Panc1 (cell line): ENCODE data around the gene ASB7. TPM values are rescaled to one million over a fixed set of nuclear protein-coding genes. Genes with fewer than 3 reads are reported as not detected.

Experiments used
- ATAC-seq: fragments of 200-7000 bp; cut with Tn5 transposase; 2 replicates; pipeline ENCODE4 v1.9.1; 2020; ENCODE audit warnings: mild to moderate bottlenecking, moderate library complexity
- BruUV-seq: library from RNA; stranded (reverse); fragments of 400-500 nt; replicated peaks from 2 replicates; lab custom pipeline; 2021; lab: Mats Ljungman, UMichigan
- CTCF ChIA-PET: fragments of 300-600 bp; sonication (Branson Sonifier 250); formaldehyde crosslinking; loops from one replicate; lab custom pipeline; 2022; ENCODE audit warnings: antibody characterized with exemption; lab: Charles Lee
- POLR2A ChIA-PET: fragments of 300-600 bp; sonication (Branson Sonifier 250); formaldehyde crosslinking; loops from one replicate; lab custom pipeline; 2022; ENCODE audit warnings: antibody characterized with exemption; lab: Charles Lee
- DNase-seq: peaks from one replicate; pipeline ENCODE4 v3.0.0-alpha.2; 2010; ENCODE audit warnings: low read depth, low spot score
- H3K27ac ChIP-seq: 2 replicates; pipeline ENCODE4 v1.5.1; 2011; ENCODE audit warnings: mild to moderate bottlenecking, low read length, inconsistent platforms
- H3K27me3 ChIP-seq: fragments of 200-500 bp; sonication (Bioruptor generic); 2 replicates; pipeline ENCODE4 v1.6.0; 2014; ENCODE audit warnings: low read length, inconsistent platforms; ENCODE audit not compliant: control insufficient read depth, insufficient read depth
- H3K36me3 ChIP-seq: fragments of 200-500 bp; sonication (Bioruptor generic); 2 replicates; pipeline ENCODE4 v1.5.1; 2014; ENCODE audit warnings: inconsistent platforms, mild to moderate bottlenecking, low read length, moderate library complexity; ENCODE audit not compliant: control insufficient read depth, insufficient read depth
- H3K4me1 ChIP-seq: 2 replicates; pipeline ENCODE4 v1.5.1; 2011; ENCODE audit warnings: inconsistent platforms, mild to moderate bottlenecking, low read length, moderate library complexity; ENCODE audit not compliant: control insufficient read depth, insufficient read depth
- H3K4me3 ChIP-seq, 2 experiments: 2 replicates each; pipeline ENCODE4 v1.5.1; 2011 to 2012; ENCODE audit warnings: low read depth in 2 of 2, low read length in 2 of 2, mild to moderate bottlenecking in 2 of 2, inconsistent platforms in 1 of 2, moderate library complexity in 1 of 2
- H3K9me3 ChIP-seq: fragments of 200-500 bp; sonication (Bioruptor generic); 2 replicates; pipeline ENCODE4 v1.5.1; 2014; ENCODE audit warnings: low read depth, mild to moderate bottlenecking, inconsistent platforms, low read length, moderate library complexity; ENCODE audit not compliant: control insufficient read depth, insufficient read depth
- CTCF ChIP-seq: fragments of 450-650 bp; IDR thresholded peaks from 2 replicates; pipeline ENCODE4 v1.5.1; 2017; ENCODE audit warnings: mild to moderate bottlenecking
- POLR2AphosphoS5 ChIP-seq: IDR thresholded peaks from 2 replicates; pipeline ENCODE4 v1.6.1; 2012; ENCODE audit warnings: mild to moderate bottlenecking, low read depth, low read length, moderate library complexity
- REST ChIP-seq, 2 experiments: IDR thresholded peaks; 2 replicates each; pipeline ENCODE4 v1.6.1; 2011 to 2012; ENCODE audit warnings: low read depth in 2 of 2, control low read depth in 1 of 2, low read length in 1 of 2, mild to moderate bottlenecking in 1 of 2, moderate library complexity in 1 of 2; ENCODE audit not compliant: insufficient read depth in 1 of 2
- SIN3A ChIP-seq: IDR thresholded peaks from 2 replicates; pipeline ENCODE4 v1.6.1; 2012; ENCODE audit warnings: low read depth, mild to moderate bottlenecking, low read length, moderate library complexity, borderline replicate concordance; ENCODE audit not compliant: insufficient read depth
- TCF7L2 ChIP-seq: IDR thresholded peaks from 2 replicates; pipeline ENCODE4 v1.6.1; 2011; ENCODE audit warnings: mild to moderate bottlenecking, low read depth, low read length, inconsistent platforms
- in situ Hi-C: cut with HindIII; loops from 2 replicates; pipeline ENCODE4 v1.10.0; 2016; ENCODE audit warnings: low sequenced_read_pairs, low pct_unique_long_range_greater_than_20kb
- intact Hi-C: fragments of 100-400 bp; cut with micrococcal nuclease; formaldehyde crosslinking; loops from one replicate; pipeline ENCODE4 v1.10.0; 2022; ENCODE audit not compliant: unreplicated experiment
- total RNA-seq: library from RNA; stranded (reverse); gene quantifications from one replicate; pipeline ENCODE4 v1.2.1, GENCODE V29; 2021; ENCODE audit not compliant: unreplicated experiment

Gene ASB7
- total RNA-seq, 1 experiment from 2014 or later: 18.1 TPM

GRCh38 chr15:100684591-100684990, 82.2 kb downstream of the ASB7 start:
- DNase-seq: no peak
- H3K4me3 ChIP-seq: no peak overlapping the region
- BruUV-seq: no TSS peak
- in situ Hi-C loops: no loop called here
- no peak for ATAC-seq
- no peak overlapping the region for H3K27ac ChIP-seq
- H3K4me1 ChIP-seq: no peaks in the 10 kb centered on the region
- ChIA-PET CTCF (no interaction called here), POLR2A (no interaction called here)
- TF ChIP-seq CTCF (no peak), TCF7L2 (no peak), SIN3A (no peak), REST (IDR thresholded peaks at IDR 0.05; ENCODE audit: insufficient read depth in 1 of 2, low read depth in 2 of 2, low read length in 1 of 2) (no peak), POLR2AphosphoS5 (no peak)
- intact Hi-C loops: no loop called here
- H3K27me3 ChIP-seq: no peaks in the 10 kb centered on the region
- no peaks in the 10 kb centered on the region for H3K9me3 ChIP-seq
- no peaks in the 10 kb centered on the region for H3K36me3 ChIP-seq

- H3K27ac ChIP-seq: no peak overlapping the region
- ChIA-PET POLR2A (no interaction called here), CTCF (no interaction called here)
- in situ Hi-C loops: no loop called here
- TF ChIP-seq REST (IDR thresholded peaks at IDR 0.05; ENCODE audit: insufficient read depth in 1 of 2, low read depth in 2 of 2, low read length in 1 of 2) (no peak), SIN3A (no peak), POLR2AphosphoS5 (no peak), TCF7L2 (no peak)
- no peaks in the 10 kb centered on the region for H3K27me3 ChIP-seq
- H3K9me3 ChIP-seq: no peaks in the 10 kb centered on the region
- ATAC-seq (no peak), DNase-seq (no peak)
- H3K36me3 ChIP-seq: no peaks in the 10 kb centered on the region
- no peak overlapping the region for H3K4me3 ChIP-seq
- H3K4me1 ChIP-seq: no peaks in the 10 kb centered on the region
- intact Hi-C loops: no loop called here
- BruUV-seq: no TSS peak
Measured at GRCh38 chr15:100686021-100686724, 83.8 kb downstream of the ASB7 start.
